CD4-positive, alpha-beta T cell treated with Interleukin-10 for 1 hour (primary cell): Measurements from ENCODE around the gene PRKG1.
"Not testable (repeated sequence)": the region's sequence is repeated elsewhere in the genome, so short reads cannot be mapped to it uniquely, and the experiment has no call there.

Source experiments
- DNase-seq: peaks from one replicate; pipeline ENCODE4 v3.0.0-alpha.2; 2020

The PRKG1 gene

GRCh38 chr10:51542853-51543252, 468.6 kb downstream of the PRKG1 start:
- DNase-seq = no peak

GRCh38 chr10:51544933-51545332, 470.6 kb downstream of the PRKG1 start:
- no peak for DNase-seq

- DNase-seq = no peak
Observed at GRCh38 chr10:51547941-51548340, 473.7 kb downstream of the PRKG1 start.

GRCh38 chr10:51552879-51553278, 478.6 kb downstream of the PRKG1 start:
- no peak for DNase-seq

DNA sequence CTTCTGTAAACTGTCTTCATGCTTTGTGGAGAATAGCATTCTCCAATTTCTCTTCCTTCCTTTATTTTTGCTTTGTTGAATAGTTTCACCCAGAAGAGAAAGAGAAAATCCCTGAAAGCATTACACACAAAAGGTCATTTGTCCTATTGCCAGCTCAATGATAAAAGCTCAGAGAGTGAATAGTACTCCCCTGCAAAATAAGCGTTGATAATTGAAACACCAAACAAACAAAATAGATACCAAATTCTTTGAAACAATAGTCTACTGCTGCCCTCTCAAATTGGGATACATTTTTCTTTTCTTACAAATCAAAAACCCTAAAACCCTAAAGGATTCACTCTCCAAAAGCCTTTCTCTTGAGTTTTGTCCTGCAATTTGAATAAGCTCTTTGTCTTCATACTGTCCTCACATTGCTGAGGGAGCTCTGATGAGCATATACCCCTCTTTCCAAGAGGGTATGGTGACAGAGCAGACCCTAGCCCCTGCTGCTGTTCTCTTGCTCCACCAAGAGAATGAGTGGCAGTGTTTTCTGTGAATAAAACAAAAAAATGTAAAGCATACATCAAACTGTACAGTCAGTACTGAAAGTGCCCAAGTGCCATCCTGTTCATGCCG, 490.7 kb downstream of the PRKG1 start:
- no peak for DNase-seq

- no peak for DNase-seq
Observed at GRCh38 chr10:51567271-51567670, 493.0 kb downstream of the PRKG1 start.

DNA sequence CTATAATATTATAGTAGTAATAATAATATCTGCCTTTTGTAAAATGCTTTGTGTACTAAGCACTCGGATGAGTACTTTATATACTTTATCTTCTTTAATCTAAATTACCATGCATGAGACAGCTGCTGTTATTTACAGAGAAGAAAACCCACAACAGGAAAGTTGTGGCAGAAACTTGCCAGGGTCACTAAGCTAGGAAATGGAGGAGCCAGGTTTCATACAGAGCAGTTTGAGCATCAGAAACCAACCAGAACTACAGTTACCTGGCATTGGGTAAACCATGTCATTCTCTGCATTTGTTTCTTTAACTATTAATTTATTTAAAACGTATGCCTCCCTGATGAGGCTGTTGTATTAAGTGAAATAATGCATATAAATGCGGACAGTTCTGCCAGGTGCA, 495.2 kb downstream of the PRKG1 start:
- no peak for DNase-seq

DNA sequence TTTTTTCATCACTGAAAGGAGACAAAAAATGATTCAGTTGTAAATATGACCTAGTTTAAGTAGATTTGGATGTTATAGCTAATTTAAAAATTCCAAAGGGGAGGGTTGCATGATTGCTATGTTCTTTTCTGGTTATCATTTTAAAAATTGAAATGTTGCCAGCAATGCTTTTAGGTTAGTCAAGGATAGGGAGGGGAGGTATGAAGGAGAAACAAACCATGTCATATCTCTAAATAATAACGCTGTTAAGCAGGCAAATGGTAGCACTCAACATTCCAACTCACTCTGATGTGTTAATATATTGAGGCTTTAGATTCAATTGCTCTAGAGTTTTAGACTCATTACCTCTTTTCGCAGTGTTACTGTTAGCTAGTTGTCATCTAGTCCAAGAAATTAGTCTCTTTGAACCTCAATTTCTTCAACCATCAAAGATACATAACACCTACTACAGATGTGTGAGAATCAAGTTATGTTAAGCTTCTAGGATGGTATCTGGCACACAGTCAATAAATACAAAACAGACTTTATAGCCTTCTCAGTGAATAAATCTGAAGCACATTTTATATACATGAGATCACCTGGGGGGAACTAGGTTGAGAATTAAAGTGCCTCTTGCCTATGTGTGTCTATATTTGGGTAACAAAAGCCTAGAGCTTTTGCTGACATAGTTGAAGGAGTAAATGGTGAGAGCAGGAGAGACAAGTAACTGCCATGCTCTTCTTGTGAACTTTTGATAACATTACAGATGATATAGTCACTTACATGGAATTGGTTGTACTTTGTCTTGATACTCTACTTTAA, 500.2 kb downstream of the PRKG1 start:
- no peak for DNase-seq

DNA sequence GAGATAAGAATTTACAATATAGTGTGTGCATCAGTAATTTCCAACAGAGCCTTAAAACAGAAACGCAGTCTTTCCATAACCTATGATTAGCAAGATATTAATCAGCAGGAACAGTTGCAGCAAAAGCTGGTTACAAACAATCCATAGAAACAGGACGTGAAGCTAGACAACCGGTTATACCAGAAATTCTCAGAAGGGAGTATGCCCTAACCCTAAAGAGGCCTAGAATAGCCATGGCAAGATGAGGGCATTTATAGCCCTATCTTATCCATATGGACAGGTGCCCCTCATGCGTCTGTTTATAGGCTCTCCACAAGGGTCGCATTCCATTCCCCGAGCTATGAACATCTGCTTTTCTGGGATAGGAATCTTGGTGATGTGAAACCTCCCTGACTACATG, 506.9 kb downstream of the PRKG1 start:
- not testable (repeated sequence) for DNase-seq

DNA sequence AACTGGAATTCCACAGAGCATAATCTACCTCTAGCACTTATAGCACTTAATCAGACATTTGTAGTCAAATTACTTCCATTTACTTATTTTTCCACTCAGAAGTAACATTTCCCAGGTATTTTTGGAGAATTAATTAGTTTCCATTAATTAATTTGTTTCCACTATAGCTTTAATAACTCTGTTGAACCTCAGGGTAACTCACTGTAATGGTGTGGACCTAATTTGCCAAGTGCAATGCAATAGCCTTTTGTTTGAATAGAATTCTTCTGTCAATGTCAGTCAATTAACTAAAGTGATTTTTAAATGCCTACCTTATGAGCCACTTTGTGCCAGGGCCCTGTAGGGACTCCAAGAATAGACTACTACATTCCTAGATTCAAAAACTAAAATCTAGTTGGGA, 509.7 kb downstream of the PRKG1 start:
- DNase-seq = no peak

DNA sequence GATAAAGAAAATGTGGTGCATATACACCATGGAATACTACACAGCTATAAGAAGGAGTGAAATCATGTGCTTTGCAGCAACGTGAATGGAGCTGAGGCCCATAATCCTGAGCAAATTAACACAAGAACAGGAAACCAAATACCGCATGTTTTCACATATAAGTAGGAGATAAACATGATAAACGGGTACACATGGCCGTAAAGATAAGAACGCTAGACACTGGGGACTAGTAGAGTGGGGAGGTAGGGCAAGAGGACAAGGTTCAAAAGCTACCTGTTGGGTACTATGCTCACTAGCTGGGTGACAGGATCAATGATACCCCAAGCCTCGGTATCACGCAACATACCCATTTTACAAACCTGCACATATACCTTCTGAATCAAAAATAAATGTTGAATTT, 511.5 kb downstream of the PRKG1 start:
- no peak for DNase-seq

- no peak for DNase-seq
Observed at GRCh38 chr10:51588984-51589383, 514.7 kb downstream of the PRKG1 start.

GRCh38 chr10:51590818-51591217, 516.5 kb downstream of the PRKG1 start:
- no peak for DNase-seq

DNA sequence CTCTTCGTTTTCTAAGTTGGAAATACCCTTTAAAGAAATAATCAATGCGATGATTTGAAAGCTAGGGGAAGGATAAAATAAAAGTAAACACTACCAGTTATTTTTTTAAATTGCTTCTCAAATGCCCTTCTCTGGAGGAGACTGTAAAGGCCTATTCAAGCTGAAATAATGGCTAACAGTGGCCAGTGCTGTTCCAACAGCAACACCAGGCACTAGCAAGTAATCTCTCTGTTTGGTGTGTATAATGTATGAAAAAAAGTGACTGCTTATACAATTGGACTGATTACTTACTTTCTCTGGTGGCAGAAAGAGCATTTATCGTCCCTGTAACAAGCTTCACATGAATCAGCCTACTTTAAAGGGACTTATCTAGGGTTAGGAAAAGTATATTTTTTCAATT, 522.4 kb downstream of the PRKG1 start:
- no peak for DNase-seq

DNA sequence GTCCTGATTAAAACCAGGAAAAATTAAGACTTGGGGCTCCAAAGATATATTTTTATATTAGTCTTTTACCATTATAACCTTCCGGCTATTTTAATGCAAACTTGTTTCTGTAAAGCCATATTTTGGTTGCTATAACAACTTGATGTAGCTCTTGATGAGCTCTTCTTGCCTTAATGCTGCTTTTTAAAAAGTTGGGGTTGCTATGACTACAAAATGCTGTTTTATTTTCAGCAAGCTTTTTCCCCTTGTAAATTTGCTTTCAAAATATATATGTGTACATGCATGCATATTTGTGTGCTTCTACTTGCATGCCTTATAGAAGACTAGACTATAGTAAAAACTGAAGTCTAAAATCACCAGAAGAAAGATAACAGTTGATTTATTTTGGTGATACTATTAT, 525.4 kb downstream of the PRKG1 start:
- DNase-seq = no peak

DNA sequence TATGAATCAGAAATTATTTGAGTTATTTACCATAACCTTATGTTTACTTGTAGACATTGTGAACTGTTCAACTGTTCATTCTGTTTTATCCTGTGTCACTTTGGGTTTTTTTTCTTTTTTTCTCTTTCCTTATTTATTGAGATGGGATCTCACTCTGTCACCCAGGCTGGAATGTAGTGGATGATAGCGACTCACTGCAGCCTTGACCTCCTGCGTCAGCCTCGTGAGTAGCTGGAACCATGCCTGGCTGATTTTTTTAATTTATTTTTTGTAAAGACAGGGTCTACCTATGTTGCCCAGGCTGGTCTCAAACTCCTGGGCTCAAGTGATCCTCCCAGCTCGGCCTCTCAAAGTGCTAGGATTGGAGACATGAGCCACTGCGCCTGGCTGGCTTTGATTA, 528.0 kb downstream of the PRKG1 start:
- DNase-seq = no peak

- no peak for DNase-seq
Observed at GRCh38 chr10:51604579-51604978, 530.3 kb downstream of the PRKG1 start.

GRCh38 chr10:51606825-51607462, 532.7 kb downstream of the PRKG1 start:
- no peak for DNase-seq

DNA sequence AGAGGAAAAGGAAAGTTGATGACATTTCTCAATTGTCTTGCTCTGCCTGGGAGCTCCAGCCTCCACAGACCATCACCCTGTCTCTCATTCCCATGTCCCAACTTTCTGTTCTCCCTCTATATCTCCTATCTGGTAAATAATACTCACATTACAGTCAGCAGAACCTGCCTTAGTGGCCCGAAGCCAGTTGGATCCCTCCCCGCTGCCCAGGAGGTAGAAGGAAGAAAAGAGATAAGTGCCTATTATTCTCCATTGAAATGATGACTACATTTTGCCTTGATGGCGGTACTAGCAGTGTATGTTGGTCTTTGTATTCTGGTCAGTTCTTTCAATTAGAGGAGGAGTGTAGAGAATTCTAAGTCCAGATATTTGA, 533.2 kb downstream of the PRKG1 start:
- DNase-seq = no peak

GRCh38 chr10:51608211-51608610, 533.9 kb downstream of the PRKG1 start:
- no peak for DNase-seq

DNA sequence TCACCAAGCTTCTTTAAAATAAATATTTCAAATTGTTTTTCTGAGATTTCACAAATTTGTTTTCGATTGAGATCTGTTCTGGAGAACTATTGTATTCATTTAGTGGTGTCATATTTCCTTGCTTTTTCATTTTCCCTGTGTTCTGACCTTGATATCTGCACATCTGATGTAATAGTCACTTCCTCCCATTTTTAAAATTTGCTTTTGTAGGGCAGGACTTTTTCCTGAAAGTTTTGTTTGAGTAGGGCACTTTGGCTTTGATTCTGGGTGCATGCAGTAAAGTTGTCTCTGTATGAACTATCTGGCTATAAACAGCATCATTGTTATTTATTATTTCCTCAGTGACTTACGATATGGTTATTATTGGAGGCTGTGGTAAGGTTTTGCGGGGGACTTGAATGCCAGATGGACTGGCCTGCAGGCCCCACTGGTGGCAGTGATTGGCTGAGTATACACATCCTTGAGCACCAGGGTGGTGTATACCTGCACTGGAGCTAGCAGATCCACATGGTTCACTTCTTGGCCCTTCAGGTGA, 541.5 kb downstream of the PRKG1 start:
- no peak for DNase-seq

DNA sequence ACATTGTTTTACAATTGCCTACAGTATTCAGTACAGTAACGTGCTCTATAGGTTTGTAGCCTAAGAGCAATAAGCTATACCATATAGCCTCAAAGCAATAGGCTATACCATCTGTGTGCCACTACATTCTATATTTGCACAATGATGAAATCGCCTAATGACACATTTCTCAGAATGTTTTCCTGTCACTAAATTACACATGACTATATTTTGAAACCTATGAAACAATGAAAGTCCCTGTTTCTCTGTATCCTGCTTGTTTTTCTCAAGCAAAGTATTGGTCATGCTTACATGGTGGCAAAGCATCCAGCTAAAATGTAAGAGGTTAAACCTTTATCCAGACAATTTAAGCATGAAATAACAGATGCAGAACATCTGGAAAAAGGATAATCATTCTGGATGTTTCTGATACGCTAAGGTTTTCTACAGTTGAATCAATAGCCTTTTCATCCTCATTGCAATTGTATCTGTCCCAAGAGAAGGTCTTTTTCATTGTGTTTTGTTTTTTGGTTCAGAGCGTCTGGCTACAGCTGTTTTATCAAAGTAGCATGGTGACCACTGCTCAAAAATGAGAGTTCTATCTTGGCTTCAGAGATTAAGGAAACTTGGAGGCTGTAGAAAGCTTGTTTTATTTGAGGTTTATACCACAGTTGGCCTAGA, 543.4 kb downstream of the PRKG1 start:
- no peak for DNase-seq

- no peak for DNase-seq
Observed at GRCh38 chr10:51619365-51619764, 545.1 kb downstream of the PRKG1 start.

- DNase-seq = no peak
Observed at GRCh38 chr10:51620131-51620530, 545.8 kb downstream of the PRKG1 start.
